Caco-2 (cell line): ENCODE results near the gene TARDBP. TPM values are rescaled to one million over a fixed set of nuclear protein-coding genes. Genes with fewer than 3 reads are reported as not detected.

Experiments used
- Bru-seq: library from RNA; stranded (reverse); fragments of 400-500 nt; gene quantifications from one replicate; lab custom pipeline; 2021; lab: Mats Ljungman, UMichigan
- BruChase-seq, 2 experiments: library from RNA; stranded (reverse); fragments of 400-500 nt; gene quantifications; one replicate each; lab custom pipeline; 2021; lab: Mats Ljungman, UMichigan
- BruUV-seq: library from RNA; stranded (reverse); fragments of 400-500 nt; replicated peaks from 2 replicates; lab custom pipeline; 2021; lab: Mats Ljungman, UMichigan
- CTCF ChIA-PET: fragments of 300-600 bp; sonication (Branson Sonifier 250); formaldehyde crosslinking; loops from one replicate; lab custom pipeline; 2022; ENCODE audit warnings: antibody characterized with exemption; lab: Charles Lee
- POLR2A ChIA-PET: fragments of 300-600 bp; sonication (Branson Sonifier 250); formaldehyde crosslinking; loops from one replicate; lab custom pipeline; 2022; ENCODE audit warnings: antibody characterized with exemption; lab: Charles Lee
- DNase-seq, 2 experiments: peaks; one replicate each; pipeline versions ENCODE4 v3.0.0 to v3.0.0-alpha.2; 2020 to 2022
- H3K27me3 ChIP-seq: replicated peaks from 2 replicates; pipeline ENCODE4 v1.6.0; 2011; ENCODE audit warnings: low read length; ENCODE audit not compliant: control insufficient read depth, insufficient read depth
- H3K36me3 ChIP-seq: 2 replicates; pipeline ENCODE4 v1.5.1; 2011; ENCODE audit warnings: low read length; ENCODE audit not compliant: control insufficient read depth, insufficient read depth
- H3K4me1 ChIP-seq: fragments of 250-450 bp; sonication (Bioruptor Pico); 2 replicates; pipeline ENCODE4 v1.5.1; 2020; ENCODE audit warnings: mild to moderate bottlenecking
- H3K4me3 ChIP-seq: 2 replicates; pipeline ENCODE4 v1.5.1; 2011; ENCODE audit warnings: low read depth, mild to moderate bottlenecking, control low read depth, low read length
- H3K9me3 ChIP-seq: fragments of 250-450 bp; sonication (Bioruptor Pico); 2 replicates; pipeline ENCODE4 v1.5.1; 2020; ENCODE audit warnings: mild to moderate bottlenecking, moderate library complexity
- H3K27ac Mint-ChIP-seq: one replicate; pipeline ENCODE4 v1.8.0; 2022; ENCODE audit warnings: mixed read lengths; ENCODE audit not compliant: unreplicated experiment
- H3K27me3 Mint-ChIP-seq: one replicate; pipeline ENCODE4 v1.8.0; 2022; ENCODE audit warnings: mixed read lengths; ENCODE audit not compliant: insufficient read depth, unreplicated experiment
- H3K36me3 Mint-ChIP-seq: one replicate; pipeline ENCODE4 v1.8.0; 2022; ENCODE audit warnings: mild to moderate bottlenecking, mixed read lengths; ENCODE audit not compliant: insufficient read depth, unreplicated experiment
- H3K4me1 Mint-ChIP-seq: one replicate; pipeline ENCODE4 v1.8.0; 2022; ENCODE audit warnings: low read depth, mixed read lengths; ENCODE audit not compliant: unreplicated experiment
- H3K4me3 Mint-ChIP-seq: one replicate; pipeline ENCODE4 v1.8.0; 2022; ENCODE audit warnings: mild to moderate bottlenecking, moderate library complexity, mixed read lengths; ENCODE audit not compliant: unreplicated experiment
- H3K9me3 Mint-ChIP-seq: one replicate; pipeline ENCODE4 v1.8.0; 2022; ENCODE audit warnings: mixed read lengths; ENCODE audit not compliant: unreplicated experiment
- intact Hi-C: fragments of 100-400 bp; cut with micrococcal nuclease; formaldehyde crosslinking; loops from one replicate; pipeline ENCODE4 v1.10.0; 2022; ENCODE audit not compliant: unreplicated experiment
- long read RNA-seq: library from polyadenylated mRNA; stranded (forward); transcript quantifications from one replicate; pipeline ENCODE4 v2.0.0, GENCODE V29; 2022
- total RNA-seq: library from RNA; stranded (reverse); gene quantifications from 2 replicates; pipeline ENCODE4 v1.2.3, GENCODE V29; 2022
- TF ChIP-seq, protein P1 (sequence below), 2 experiments: fragments of 200-600 bp in 1 of 2; IDR thresholded peaks; 1 replicate in 1 of 2; 2 replicates in 1 of 2; pipeline versions ENCODE4 v1.5.1 to v1.8.0; 2011 to 2022; ENCODE audit warnings: antibody characterized with exemption in 1 of 2, control low read depth in 1 of 2, inconsistent platforms in 1 of 2, low read depth in 1 of 2, low read length in 1 of 2, mild to moderate bottlenecking in 1 of 2, moderate library complexity in 1 of 2; ENCODE audit not compliant: insufficient read depth in 1 of 2, severe bottlenecking in 1 of 2, unreplicated experiment in 1 of 2

TARDBP gene
- total RNA-seq = 177 and 181 TPM in 2 replicates
- Bru-seq, nascent RNA = percentile 99 among the genes with signal in this experiment
- BruChase-seq, experiment 1, labeled RNA remaining after a 2-hour chase = percentile 100 among the genes with signal in this experiment
- percentile 100 among the genes with signal in this experiment for BruChase-seq, experiment 2, labeled RNA remaining after a 6-hour chase
- long read RNA-seq, full-length matches to known transcripts = 170 of 188 reads
- long read RNA-seq, partial matches to known transcripts = 9 of 188 reads
- long read RNA-seq, other reads (novel, unspliced or antisense) = 9 of 188 reads

DNA sequence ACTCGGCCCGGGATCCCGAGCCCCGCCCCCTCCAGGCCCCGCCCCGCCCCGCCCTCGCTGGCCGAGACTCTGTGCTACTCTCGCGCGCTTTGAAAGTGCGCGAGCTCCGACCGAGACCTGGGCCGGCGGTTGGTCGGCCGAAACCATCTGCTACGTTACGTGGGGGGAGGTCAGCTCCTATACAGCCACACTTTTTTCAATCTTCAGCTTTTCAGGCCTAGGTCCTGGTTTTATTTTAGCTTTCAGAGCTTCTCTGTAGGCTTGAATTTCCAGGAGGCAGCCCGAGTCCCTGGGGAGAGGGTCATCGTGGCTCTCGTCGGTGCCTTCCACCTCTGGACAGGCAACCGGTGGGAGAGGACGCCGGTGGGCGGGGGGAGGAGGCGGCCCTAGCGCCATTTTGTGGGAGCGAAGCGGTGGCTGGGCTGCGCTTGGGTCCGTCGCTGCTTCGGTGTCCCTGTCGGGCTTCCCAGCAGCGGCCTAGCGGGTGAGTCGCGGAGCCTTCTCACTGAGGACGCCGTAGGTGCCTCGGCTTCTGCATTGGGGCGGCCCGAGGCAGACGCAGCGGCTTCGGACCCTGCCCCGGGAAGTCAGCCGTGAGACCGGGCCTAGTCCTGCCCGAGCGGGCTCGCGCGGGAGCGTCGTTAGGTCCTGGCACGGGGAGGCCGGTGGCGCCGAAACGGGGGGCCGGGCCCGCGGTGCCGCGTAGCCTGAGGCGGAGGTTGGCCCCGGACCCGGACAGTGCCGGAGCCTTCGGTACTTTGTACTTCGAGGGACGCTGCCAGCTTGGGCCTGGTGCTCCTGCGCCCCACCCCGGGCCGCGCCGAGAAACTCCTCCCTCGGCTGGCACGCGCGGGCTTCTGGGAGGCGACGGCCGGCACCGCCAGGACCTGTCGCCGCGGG lies at the start of gene TARDBP:
TSS of gene TARDBP (plus strand) at position 395 of the 900 bp plus-strand sequence. CDS start 1,074 bp downstream, outside the sequence.
- no TSS peak for BruUV-seq
- Histone ChIP-seq H3K36me3 (peaks cover 2% of the 10 kb centered on the region), H3K27me3 (no peaks in the 10 kb centered on the region), H3K4me3 (peak within 1 kb of the TSS; percentile 98), H3K9me3 (no peaks in the 10 kb centered on the region), H3K4me1 (peaks cover 8% of the 10 kb centered on the region)
- DNase-seq = peak; percentile 85 to 92
- no peaks in the 10 kb centered on the region for H3K9me3 Mint-ChIP-seq
- ChIA-PET CTCF (interaction anchor here (0.6 to 1.5 kb wide), 4 partner anchors 25 to 1000 kb away, joined by 3 read pairs; no protein-coding TSS in a partner anchor), POLR2A (interaction anchor here (0.6 to 1.2 kb wide), 5 partner anchors 33 to 309 kb away, joined by 3 to 4 read pairs (median 3); partner anchors contain the start of gene SRM)
- peak within 1 kb of the TSS; percentile 82 for H3K4me3 Mint-ChIP-seq
- peak within 1 kb of the TSS; percentile 99 for H3K27ac Mint-ChIP-seq
- peaks cover 6% of the 10 kb centered on the region for H3K4me1 Mint-ChIP-seq
- H3K36me3 Mint-ChIP-seq = peaks cover 53% of the 10 kb centered on the region
- TF ChIP-seq, protein P1, sequence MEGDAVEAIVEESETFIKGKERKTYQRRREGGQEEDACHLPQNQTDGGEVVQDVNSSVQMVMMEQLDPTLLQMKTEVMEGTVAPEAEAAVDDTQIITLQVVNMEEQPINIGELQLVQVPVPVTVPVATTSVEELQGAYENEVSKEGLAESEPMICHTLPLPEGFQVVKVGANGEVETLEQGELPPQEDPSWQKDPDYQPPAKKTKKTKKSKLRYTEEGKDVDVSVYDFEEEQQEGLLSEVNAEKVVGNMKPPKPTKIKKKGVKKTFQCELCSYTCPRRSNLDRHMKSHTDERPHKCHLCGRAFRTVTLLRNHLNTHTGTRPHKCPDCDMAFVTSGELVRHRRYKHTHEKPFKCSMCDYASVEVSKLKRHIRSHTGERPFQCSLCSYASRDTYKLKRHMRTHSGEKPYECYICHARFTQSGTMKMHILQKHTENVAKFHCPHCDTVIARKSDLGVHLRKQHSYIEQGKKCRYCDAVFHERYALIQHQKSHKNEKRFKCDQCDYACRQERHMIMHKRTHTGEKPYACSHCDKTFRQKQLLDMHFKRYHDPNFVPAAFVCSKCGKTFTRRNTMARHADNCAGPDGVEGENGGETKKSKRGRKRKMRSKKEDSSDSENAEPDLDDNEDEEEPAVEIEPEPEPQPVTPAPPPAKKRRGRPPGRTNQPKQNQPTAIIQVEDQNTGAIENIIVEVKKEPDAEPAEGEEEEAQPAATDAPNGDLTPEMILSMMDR (IDR thresholded peaks at IDR 0.05; ENCODE audit: insufficient read depth in 1 of 2, low read depth in 1 of 2, low read length in 1 of 2, severe bottlenecking in 1 of 2, unreplicated experiment in 1 of 2) = no peak
- H3K27me3 Mint-ChIP-seq = no peaks in the 10 kb centered on the region
- intact Hi-C loops = no loop called here

DNA sequence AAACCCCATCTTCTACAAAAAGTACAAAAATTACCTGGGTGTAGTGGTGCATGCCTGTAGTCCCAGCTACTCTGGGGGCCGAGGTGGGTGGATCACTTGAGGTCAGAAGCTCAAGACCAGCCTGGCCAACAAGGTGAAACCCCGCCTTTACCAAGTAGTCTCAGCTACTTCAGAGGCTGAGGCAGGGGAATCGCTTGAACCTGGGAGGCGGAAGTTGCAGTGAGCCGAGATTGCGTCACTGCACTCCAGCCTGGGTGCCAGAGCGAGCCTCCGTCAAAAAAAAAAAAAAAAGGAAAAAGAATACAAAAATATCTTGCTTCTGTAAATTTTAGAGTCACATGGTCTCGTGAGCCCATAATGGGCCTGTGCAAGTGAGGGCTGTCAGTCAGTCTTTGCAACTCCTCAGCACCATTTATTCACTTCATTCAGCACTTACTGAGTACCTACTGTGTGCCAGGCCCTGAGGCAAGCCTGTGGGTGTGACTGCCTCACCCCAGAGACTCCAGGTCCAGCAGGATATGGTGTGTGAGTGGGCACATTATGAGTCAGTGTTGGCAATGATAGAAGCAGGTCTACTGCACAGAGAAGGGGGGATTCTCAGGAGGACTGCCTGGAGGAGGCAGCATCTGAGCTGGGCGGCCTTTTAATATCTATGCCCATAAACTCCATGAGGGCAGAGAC lies 46.8 kb upstream of the TARDBP start:
- no TSS peak for BruUV-seq
- H3K4me1 ChIP-seq = no peaks in the 10 kb centered on the region
- H3K9me3 ChIP-seq = no peaks in the 10 kb centered on the region
- H3K4me3 ChIP-seq = no peak overlapping the region
- TF ChIP-seq, protein P1 (IDR thresholded peaks at IDR 0.05; ENCODE audit: insufficient read depth in 1 of 2, low read depth in 1 of 2, low read length in 1 of 2, severe bottlenecking in 1 of 2, unreplicated experiment in 1 of 2) = no peak
- Mint-ChIP-seq H3K27ac (no peak overlapping the region), H3K36me3 (peaks cover 6% of the 10 kb centered on the region), H3K9me3 (no peaks in the 10 kb centered on the region), H3K4me3 (no peak overlapping the region), H3K4me1 (no peaks in the 10 kb centered on the region), H3K27me3 (no peaks in the 10 kb centered on the region)
- H3K27me3 ChIP-seq = no peaks in the 10 kb centered on the region
- no peaks in the 10 kb centered on the region for H3K36me3 ChIP-seq
- CTCF ChIA-PET = no interaction called here
- intact Hi-C loops = no loop called here
- POLR2A ChIA-PET = interaction anchor here (0.6 kb wide), 1 partner anchor 16 kb away, joined by 4 read pairs; no protein-coding TSS in a partner anchor
- DNase-seq = no peak
